Stimulated activated naive CD8-positive, alpha-beta T cell treated with anti-CD3 and anti-CD28 coated beads, Interleukin-15, Interleukin-2, amounts not matched to agents 100 U/mL and 50 U/mL, for 24 hours (primary cell): ENCODE measurements around the gene GPR55.
"Not testable (repeated sequence)": the region's sequence is repeated elsewhere in the genome, so short reads cannot be mapped to it uniquely, and the experiment has no call there.

ENCODE experiments used
- ATAC-seq: fragments of 150-1000 bp; cut with Tn5 transposase; one replicate; pipeline ENCODE4 v1.10.0; 2021
- DNase-seq: peaks from one replicate; pipeline ENCODE4 v3.0.0; 2021

Gene GPR55

GRCh38 chr2:230924470-230925341 lies at the start of gene GPR55:
GPR55 (minus strand) TSS chr2:230925242; CDS start chr2:230910962, 14,280 bp downstream.
- peak; percentile 84 for DNase-seq
- ATAC-seq = peak; percentile 66

GRCh38 chr2:230974096-230974913 lies 49.3 kb upstream of the GPR55 start:
- ATAC-seq = peak; percentile 98
- peak; percentile 86 for DNase-seq

GRCh38 chr2:230972046-230972445 lies 47.0 kb upstream of the GPR55 start:
- no peak for ATAC-seq
- DNase-seq = no peak

- DNase-seq = no peak
- ATAC-seq = no peak
These were observed 44.6 kb upstream of the GPR55 start for GRCh38 chr2:230969659-230970015.

GRCh38 chr2:230968921-230969658 lies 44.0 kb upstream of the GPR55 start:
- DNase-seq = no peak
- no peak for ATAC-seq

GRCh38 chr2:230968314-230968713 lies 43.3 kb upstream of the GPR55 start:
- ATAC-seq, DNase-seq: not testable (repeated sequence)

GRCh38 chr2:230967113-230967512 lies 42.1 kb upstream of the GPR55 start:
- ATAC-seq = no peak
- DNase-seq = no peak

GRCh38 chr2:230964136-230964730 lies 39.2 kb upstream of the GPR55 start:
- ATAC-seq (no peak), DNase-seq (no peak)

GRCh38 chr2:230961091-230961491 lies 36.0 kb upstream of the GPR55 start:
- ATAC-seq (no peak), DNase-seq (peak; percentile 2)

- ATAC-seq = no peak
- DNase-seq = no peak
These were observed 35.0 kb upstream of the GPR55 start for GRCh38 chr2:230960026-230960425.

- DNase-seq (no peak), ATAC-seq (no peak)
These were observed 34.0 kb upstream of the GPR55 start for GRCh38 chr2:230958820-230959756.

- ATAC-seq (no peak), DNase-seq (no peak)
These were observed 32.8 kb upstream of the GPR55 start for GRCh38 chr2:230957756-230958391.

- ATAC-seq = peak; percentile 86
These were observed 32.0 kb upstream of the GPR55 start for GRCh38 chr2:230956827-230957755.

GRCh38 chr2:230955163-230955737 lies 30.2 kb upstream of the GPR55 start:
- ATAC-seq (no peak), DNase-seq (no peak)

More at GRCh38 chr2:230956827-230957755, 32.0 kb upstream of the GPR55 start:
- peak; percentile 62 for DNase-seq

GRCh38 chr2:230954746-230955145 lies 29.7 kb upstream of the GPR55 start:
- ATAC-seq = no peak
- no peak for DNase-seq

GRCh38 chr2:230953845-230954244 lies 28.8 kb upstream of the GPR55 start:
- DNase-seq (no peak), ATAC-seq (no peak)

GRCh38 chr2:230952226-230952956 lies 27.3 kb upstream of the GPR55 start:
- ATAC-seq = no peak
- no peak for DNase-seq

GRCh38 chr2:230951396-230951795 lies 26.4 kb upstream of the GPR55 start:
- DNase-seq (no peak), ATAC-seq (no peak)
